Upper lobe of left lung (tissue), 4 donors: Measurements from ENCODE around the gene LGALS4.

Experiments
- CTCF ChIP-seq, 6 experiments: fragments of 450-650 bp in 4 of 6; fragments of 200-600 bp in 2 of 6; sonication (generic) in 2 of 6; IDR thresholded peaks; one replicate each; pipeline ENCODE4 v1.5.1; 2016 to 2019; ENCODE audit warnings: antibody characterized with exemption in 6 of 6
- EP300 ChIP-seq, 4 donors: sonication (generic); formaldehyde crosslinking; IDR thresholded peaks; one replicate each; pipeline ENCODE4 v1.5.1; 2017; ENCODE audit warnings: antibody characterized with exemption in 4 of 4, control low read depth in 2 of 4
- POLR2A ChIP-seq, 4 donors: fragments of 450-650 bp; IDR thresholded peaks; one replicate each; pipeline ENCODE4 v1.5.1; 2016 to 2017; ENCODE audit warnings: antibody characterized with exemption in 4 of 4, mild to moderate bottlenecking in 2 of 4
- POLR2AphosphoS5 ChIP-seq, 2 donors: sonication (generic); formaldehyde crosslinking; IDR thresholded peaks; one replicate each; pipeline ENCODE4 v1.5.1; 2017; ENCODE audit warnings: antibody characterized with exemption in 2 of 2

GRCh38 chr19:38803543-38803942, 9.2 kb downstream of the LGALS4 start:
- TF ChIP-seq CTCF (IDR thresholded peaks at IDR 0.05) (no peak), POLR2AphosphoS5 (IDR thresholded peaks at IDR 0.05) (no peak), EP300 (IDR thresholded peaks at IDR 0.05) (no peak), POLR2A (IDR thresholded peaks at IDR 0.05) (no peak)
